Activated CD4-positive, alpha-beta T cell treated with anti-CD3 and anti-CD28 coated beads for 48 hours (primary cell): ENCODE measurements around the gene ADAM12.

ENCODE experiments used
- DNase-seq: peaks from one replicate; pipeline ENCODE4 v3.0.0-alpha.2; 2020

ADAM12 gene

GRCh38 chr10:126387931-126388911, at the start of gene ADAM12:
Gene ADAM12 (minus strand): TSS chr10:126388477. CDS start chr10:126388145, 332 bp downstream.
- DNase-seq = peak; percentile 27

GRCh38 chr10:126437635-126438406, 49.5 kb upstream of the ADAM12 start:
- no peak for DNase-seq

- DNase-seq = no peak
These were observed 46.0 kb upstream of the ADAM12 start for GRCh38 chr10:126434235-126434634.

GRCh38 chr10:126433351-126433750, 45.1 kb upstream of the ADAM12 start:
- no peak for DNase-seq

- DNase-seq = no peak
These were observed 44.2 kb upstream of the ADAM12 start for GRCh38 chr10:126432507-126432906.

GRCh38 chr10:126431816-126432215, 43.5 kb upstream of the ADAM12 start:
- no peak for DNase-seq

- no peak for DNase-seq
These were observed 42.2 kb upstream of the ADAM12 start for GRCh38 chr10:126430512-126430911.

- no peak for DNase-seq
These were observed 41.0 kb upstream of the ADAM12 start for GRCh38 chr10:126429275-126429674.

GRCh38 chr10:126425489-126426065, 37.3 kb upstream of the ADAM12 start:
- DNase-seq = no peak

- DNase-seq = no peak
These were observed 36.8 kb upstream of the ADAM12 start for GRCh38 chr10:126425032-126425431.

- no peak for DNase-seq
These were observed 35.6 kb upstream of the ADAM12 start for GRCh38 chr10:126423732-126424491.

GRCh38 chr10:126422567-126422966, 34.3 kb upstream of the ADAM12 start:
- DNase-seq = no peak

GRCh38 chr10:126421756-126422256, 33.5 kb upstream of the ADAM12 start:
- no peak for DNase-seq

- no peak for DNase-seq
These were observed 32.5 kb upstream of the ADAM12 start for GRCh38 chr10:126420567-126421300.

GRCh38 chr10:126417220-126417825, 29.0 kb upstream of the ADAM12 start:
- DNase-seq = no peak

- DNase-seq = no peak
These were observed 21.5 kb upstream of the ADAM12 start for GRCh38 chr10:126409821-126410220.

- DNase-seq = no peak
These were observed 20.8 kb upstream of the ADAM12 start for GRCh38 chr10:126408953-126409641.

- DNase-seq = no peak
These were observed 19.6 kb upstream of the ADAM12 start for GRCh38 chr10:126407831-126408230.

- DNase-seq = no peak
These were observed 17.0 kb upstream of the ADAM12 start for GRCh38 chr10:126405239-126405775.
